HepG2 (cell line): ENCODE data around the gene CGNL1. TPM values are rescaled to one million over a fixed set of nuclear protein-coding genes. Genes with fewer than 3 reads are reported as not detected.

Experiments used
- ATAC-seq: fragments of 200-7000 bp; cut with Tn5 transposase; 3 replicates; pipeline ENCODE4 v1.9.1; 2020; ENCODE audit warnings: mild to moderate bottlenecking, moderate library complexity
- BruUV-seq: library from RNA; stranded (reverse); fragments of 400-500 nt; replicated peaks from 2 replicates; lab custom pipeline; 2021; lab: Mats Ljungman, UMichigan
- CTCF ChIA-PET: fragments of 300-600 bp; formaldehyde crosslinking; extraction: SDS; loops from one replicate; lab custom pipeline; 2021; ENCODE audit warnings: low total read pairs, inconsistent platforms, low intra/inter-chr PET ratio; lab: Yijun Ruan, JAX
- POLR2A ChIA-PET: fragments of 350-600 bp; sonication (Branson Sonifier 250); formaldehyde crosslinking; loops from one replicate; lab custom pipeline; 2020; ENCODE audit warnings: antibody characterized with exemption, inconsistent platforms; lab: Yijun Ruan, JAX
- DNase-seq: peaks from one replicate; pipeline ENCODE4 v3.0.0-alpha.2; 2015; ENCODE audit warnings: low spot score
- FAIRE-seq: peaks from 3 replicates; lab custom pipeline; 2011; peaks lifted over from hg19 to GRCh38; lab: Jason Lieb, UNC
- H2AFZ ChIP-seq: one replicate; pipeline ENCODE4 v1.6.1; 2011; ENCODE audit warnings: low read length, inconsistent platforms
- H3K27ac ChIP-seq: fragments of 300-600 bp; 3 replicates; pipeline ENCODE4 v1.8.0; 2011; ENCODE audit warnings: mixed run types, mild to moderate bottlenecking, mixed read lengths, low read length, inconsistent platforms; ENCODE audit not compliant: insufficient read depth; ENCODE audit errors: extremely low read length
- H3K27me3 ChIP-seq, 2 experiments: fragments of 200-600 bp in 1 of 2; 2 replicates in 1 of 2; 3 replicates in 1 of 2; pipeline versions ENCODE4 v1.6.0 to v1.8.0; 2011; ENCODE audit warnings: low read length in 2 of 2, mild to moderate bottlenecking in 2 of 2, moderate library complexity in 2 of 2, inconsistent platforms in 1 of 2; ENCODE audit not compliant: insufficient read depth in 2 of 2, control insufficient read depth in 1 of 2
- H3K36me3 ChIP-seq, 2 experiments: fragments of 200-600 bp in 1 of 2; replicated peaks in 1 of 2; 2 replicates in 1 of 2; 3 replicates in 1 of 2; pipeline versions ENCODE4 v1.5.1 to v1.8.0; 2011; ENCODE audit warnings: low read length in 2 of 2, inconsistent platforms in 1 of 2; ENCODE audit not compliant: insufficient read depth in 2 of 2, control insufficient read depth in 1 of 2
- H3K4me1 ChIP-seq: 2 replicates; pipeline ENCODE4 v1.5.1; 2012; ENCODE audit warnings: low read length, inconsistent platforms; ENCODE audit not compliant: insufficient read depth
- H3K4me2 ChIP-seq: 2 replicates; pipeline ENCODE4 v1.6.0; 2011; ENCODE audit warnings: low read depth, low read length, inconsistent platforms
- H3K4me3 ChIP-seq, 3 experiments: fragments of 200-600 bp in 1 of 3; sonication (generic), shearing (Covaris generic) in 1 of 3; replicated peaks in 1 of 3; 2 replicates each; pipeline ENCODE4 v1.5.1; 2011 to 2016; ENCODE audit warnings: low read length in 3 of 3, inconsistent platforms in 2 of 3, low read depth in 2 of 3, mild to moderate bottlenecking in 2 of 3, control low read depth in 1 of 3, mixed read lengths in 1 of 3; ENCODE audit not compliant: insufficient read depth in 1 of 3
- H3K79me2 ChIP-seq: one replicate; pipeline ENCODE4 v1.6.1; 2011; ENCODE audit warnings: low read length, inconsistent platforms; ENCODE audit not compliant: insufficient read depth
- H3K9ac ChIP-seq: 2 replicates; pipeline ENCODE4 v1.6.0; 2011; ENCODE audit warnings: mild to moderate bottlenecking, low read depth, low read length, inconsistent platforms; ENCODE audit not compliant: insufficient read depth
- H3K9me3 ChIP-seq: 2 replicates; pipeline ENCODE4 v1.5.1; 2012; ENCODE audit warnings: mild to moderate bottlenecking, low read length
- H4K20me1 ChIP-seq: 2 replicates; pipeline ENCODE4 v1.6.0; 2011; ENCODE audit warnings: inconsistent platforms, mild to moderate bottlenecking, low read length, moderate library complexity; ENCODE audit not compliant: insufficient read depth
- ARNT2 ChIP-seq: sonication (generic); formaldehyde crosslinking; IDR thresholded peaks from 2 replicates; pipeline ENCODE4 v1.8.0; 2022; ENCODE audit warnings: mild to moderate bottlenecking, low read depth, missing genetic modification reagents, moderate library complexity
- FOXM1 ChIP-seq: sonication (generic); formaldehyde crosslinking; IDR thresholded peaks from 2 replicates; pipeline ENCODE4 v1.5.0; 2020; ENCODE audit warnings: missing genetic modification reagents
- FOXP1 ChIP-seq, 2 experiments: fragments of 450-650 bp in 1 of 2; IDR thresholded peaks; 2 replicates each; pipeline ENCODE4 v1.6.1; 2017 to 2018; ENCODE audit warnings: antibody characterized with exemption in 1 of 2
- HNRNPUL1 ChIP-seq: fragments of 200-400 bp; formaldehyde crosslinking; IDR thresholded peaks from 2 replicates; pipeline ENCODE4 v1.6.1; 2017; ENCODE audit warnings: low read depth, mild to moderate bottlenecking, low read length, moderate library complexity
- JARID2 ChIP-seq: sonication (generic); formaldehyde crosslinking; IDR thresholded peaks from 2 replicates; pipeline ENCODE4 v1.8.1; 2023; ENCODE audit warnings: missing genetic modification reagents, inconsistent platforms; ENCODE audit not compliant: insufficient replicate concordance
- RELA ChIP-seq: sonication (generic); formaldehyde crosslinking; IDR thresholded peaks from 2 replicates; pipeline ENCODE4 v1.4.0; 2020; ENCODE audit warnings: missing genetic modification reagents
- SIN3B ChIP-seq: fragments of 150-350 bp; IDR thresholded peaks from 2 replicates; pipeline ENCODE4 v1.6.1; 2014; ENCODE audit warnings: low read length
- ZFP36 ChIP-seq: fragments of 150-350 bp; IDR thresholded peaks from 2 replicates; pipeline ENCODE4 v1.6.1; 2018; ENCODE audit warnings: borderline replicate concordance, low read length, low read depth; ENCODE audit not compliant: partially characterized antibody
- ZHX1 ChIP-seq: sonication (generic); formaldehyde crosslinking; IDR thresholded peaks from 2 replicates; pipeline ENCODE4 v1.8.1; 2022; ENCODE audit warnings: low read depth, mild to moderate bottlenecking, missing genetic modification reagents
- ZNF10 ChIP-seq: sonication (generic); formaldehyde crosslinking; IDR thresholded peaks from 2 replicates; pipeline ENCODE4 v1.4.0; 2020; ENCODE audit warnings: mild to moderate bottlenecking, low read depth, missing genetic modification reagents, borderline replicate concordance
- ZNF121 ChIP-seq: sonication (generic); formaldehyde crosslinking; IDR thresholded peaks from 2 replicates; pipeline ENCODE4 v1.5.0; 2020; ENCODE audit warnings: mild to moderate bottlenecking, missing genetic modification reagents
- ZNF260 ChIP-seq: sonication (generic); formaldehyde crosslinking; IDR thresholded peaks from 2 replicates; pipeline ENCODE4 v1.4.0; 2020; ENCODE audit warnings: missing genetic modification reagents, low read depth, mild to moderate bottlenecking, borderline replicate concordance
- WGBS: methylation state at CpG from one replicate; pipeline ENCODE4 v1.1.6; 2017; ENCODE audit warnings: low lambda C conversion rate; 5-methylcytosine and 5-hydroxymethylcytosine counted together
- in situ Hi-C: cut with HindIII; loops from 2 replicates; pipeline ENCODE4 v1.10.0; 2017; ENCODE audit warnings: low pct_unique_long_range_greater_than_20kb; ENCODE audit not compliant: extremely low pct_ligation_motif_present
- intact Hi-C: fragments of 100-400 bp; cut with micrococcal nuclease; formaldehyde crosslinking; loops from one replicate; pipeline ENCODE4 v1.10.0; 2022; ENCODE audit not compliant: unreplicated experiment
- polyA plus RNA-seq, 8 experiments: library from polyadenylated mRNA; depleted of rRNA in 3 of 8; stranded (reverse) in 7 of 8; unstranded in 1 of 8; fragments of >200 nt; fragmentation: Illumina TruSeq in 4 of 8; extraction: Trizol in 4 of 8; gene quantifications; 2 replicates each; pipeline versions ENCODE4 v1.2.1 to v1.2.3, GENCODE V29; 2011 to 2016; ENCODE audit warnings: low read depth in 4 of 8, missing spikeins in 1 of 8, mixed read lengths in 1 of 8; ENCODE audit not compliant: insufficient read depth in 1 of 8
- total RNA-seq, 5 experiments: library from RNA; depleted of rRNA; stranded (reverse); fragments of >200 nt; fragmentation: Illumina TruSeq; extraction: Trizol; gene quantifications; 2 replicates each; pipeline ENCODE4 v1.2.3, GENCODE V29; 2016; ENCODE audit warnings: low read depth in 1 of 5
- TF ChIP-seq, protein P1 (sequence below): sonication (generic); formaldehyde crosslinking; IDR thresholded peaks from 2 replicates; pipeline ENCODE4 v1.8.0; 2022; ENCODE audit warnings: missing genetic modification reagents, mild to moderate bottlenecking, moderate library complexity, borderline replicate concordance
- TF ChIP-seq, protein P2 (sequence below): sonication (generic); formaldehyde crosslinking; IDR thresholded peaks from 2 replicates; pipeline ENCODE4 v1.5.0; 2020; ENCODE audit warnings: missing genetic modification reagents

CGNL1 gene
- total and polyA plus RNA-seq, 2 of the 13 experiments (the other 11 are each of a cell fraction or from before 2014, with no cell fraction given): 5.6 to 15.6 TPM

- Histone ChIP-seq H4K20me1 (no peaks in the 10 kb centered on the region), H3K9me3 (no peaks in the 10 kb centered on the region), H3K27me3 (no peaks in the 10 kb centered on the region), H3K9ac (no peak overlapping the region), H2AFZ (no peak overlapping the region), H3K79me2 (no peaks in the 10 kb centered on the region), H3K27ac (no peak overlapping the region), H3K4me2 (no peak overlapping the region), H3K4me1 (no peaks in the 10 kb centered on the region), H3K4me3 (no peak overlapping the region), H3K36me3 (peaks cover 24 to 33% of the 10 kb centered on the region in 2 experiments; a peak in 4 of 5 replicates)
- DNase-seq: no peak
- ChIA-PET CTCF (no interaction called here), POLR2A (no interaction called here)
- in situ Hi-C loops: no loop called here
- no peak for FAIRE-seq
- no peak for ATAC-seq
- intact Hi-C loops: no loop called here
- BruUV-seq: no TSS peak
- WGBS: 100% methylated on average over 2 of the region's 2 CpGs
- TF ChIP-seq ZNF10 (no peak), ZNF121 (CRISPR knock-in tag) (no peak), FOXM1 (CRISPR knock-in tag) (no peak), JARID2 (no peak), ZNF260 (CRISPR knock-in tag) (no peak), SIN3B (no peak), ZHX1 (CRISPR knock-in tag) (no peak), ZFP36 (no peak), ARNT2 (CRISPR knock-in tag) (no peak), FOXP1 (IDR thresholded peaks at IDR 0.05) (no peak), FOXP1 (CRISPR knock-in tag; IDR thresholded peaks at IDR 0.05) (no peak), RELA (CRISPR knock-in tag) (no peak), HNRNPUL1 (no peak)
- TF ChIP-seq, protein P1, sequence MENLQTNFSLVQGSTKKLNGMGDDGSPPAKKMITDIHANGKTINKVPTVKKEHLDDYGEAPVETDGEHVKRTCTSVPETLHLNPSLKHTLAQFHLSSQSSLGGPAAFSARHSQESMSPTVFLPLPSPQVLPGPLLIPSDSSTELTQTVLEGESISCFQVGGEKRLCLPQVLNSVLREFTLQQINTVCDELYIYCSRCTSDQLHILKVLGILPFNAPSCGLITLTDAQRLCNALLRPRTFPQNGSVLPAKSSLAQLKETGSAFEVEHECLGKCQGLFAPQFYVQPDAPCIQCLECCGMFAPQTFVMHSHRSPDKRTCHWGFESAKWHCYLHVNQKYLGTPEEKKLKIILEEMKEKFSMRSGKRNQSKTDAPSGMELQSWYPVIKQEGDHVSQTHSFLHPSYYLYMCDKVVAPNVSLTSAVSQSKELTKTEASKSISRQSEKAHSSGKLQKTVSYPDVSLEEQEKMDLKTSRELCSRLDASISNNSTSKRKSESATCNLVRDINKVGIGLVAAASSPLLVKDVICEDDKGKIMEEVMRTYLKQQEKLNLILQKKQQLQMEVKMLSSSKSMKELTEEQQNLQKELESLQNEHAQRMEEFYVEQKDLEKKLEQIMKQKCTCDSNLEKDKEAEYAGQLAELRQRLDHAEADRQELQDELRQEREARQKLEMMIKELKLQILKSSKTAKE (CRISPR knock-in tag): no peak
- TF ChIP-seq, protein P2, sequence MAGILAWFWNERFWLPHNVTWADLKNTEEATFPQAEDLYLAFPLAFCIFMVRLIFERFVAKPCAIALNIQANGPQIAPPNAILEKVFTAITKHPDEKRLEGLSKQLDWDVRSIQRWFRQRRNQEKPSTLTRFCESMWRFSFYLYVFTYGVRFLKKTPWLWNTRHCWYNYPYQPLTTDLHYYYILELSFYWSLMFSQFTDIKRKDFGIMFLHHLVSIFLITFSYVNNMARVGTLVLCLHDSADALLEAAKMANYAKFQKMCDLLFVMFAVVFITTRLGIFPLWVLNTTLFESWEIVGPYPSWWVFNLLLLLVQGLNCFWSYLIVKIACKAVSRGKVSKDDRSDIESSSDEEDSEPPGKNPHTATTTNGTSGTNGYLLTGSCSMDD (CRISPR knock-in tag): no peak
These were observed 145.2 kb downstream of the CGNL1 start for GRCh38 chr15:57521503-57521902.
